WI38 (cell line): ENCODE measurements around the gene VPS11.

Experiments used
- H3K4me3 ChIP-seq: 2 replicates; pipeline ENCODE4 v1.5.1; 2011; ENCODE audit warnings: low read depth, mild to moderate bottlenecking, control low read depth, low read length
- TF ChIP-seq, protein P1 (sequence below): IDR thresholded peaks from 2 replicates; pipeline ENCODE4 v1.5.1; 2012; ENCODE audit warnings: low read depth, mild to moderate bottlenecking, control low read depth, low read length

VPS11 gene

GRCh38 chr11:119120639-119121007, 53.0 kb downstream of the VPS11 start:
- peak overlapping the region; percentile 62 for H3K4me3 ChIP-seq
- TF ChIP-seq, protein P1, sequence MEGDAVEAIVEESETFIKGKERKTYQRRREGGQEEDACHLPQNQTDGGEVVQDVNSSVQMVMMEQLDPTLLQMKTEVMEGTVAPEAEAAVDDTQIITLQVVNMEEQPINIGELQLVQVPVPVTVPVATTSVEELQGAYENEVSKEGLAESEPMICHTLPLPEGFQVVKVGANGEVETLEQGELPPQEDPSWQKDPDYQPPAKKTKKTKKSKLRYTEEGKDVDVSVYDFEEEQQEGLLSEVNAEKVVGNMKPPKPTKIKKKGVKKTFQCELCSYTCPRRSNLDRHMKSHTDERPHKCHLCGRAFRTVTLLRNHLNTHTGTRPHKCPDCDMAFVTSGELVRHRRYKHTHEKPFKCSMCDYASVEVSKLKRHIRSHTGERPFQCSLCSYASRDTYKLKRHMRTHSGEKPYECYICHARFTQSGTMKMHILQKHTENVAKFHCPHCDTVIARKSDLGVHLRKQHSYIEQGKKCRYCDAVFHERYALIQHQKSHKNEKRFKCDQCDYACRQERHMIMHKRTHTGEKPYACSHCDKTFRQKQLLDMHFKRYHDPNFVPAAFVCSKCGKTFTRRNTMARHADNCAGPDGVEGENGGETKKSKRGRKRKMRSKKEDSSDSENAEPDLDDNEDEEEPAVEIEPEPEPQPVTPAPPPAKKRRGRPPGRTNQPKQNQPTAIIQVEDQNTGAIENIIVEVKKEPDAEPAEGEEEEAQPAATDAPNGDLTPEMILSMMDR: no peak

DNA sequence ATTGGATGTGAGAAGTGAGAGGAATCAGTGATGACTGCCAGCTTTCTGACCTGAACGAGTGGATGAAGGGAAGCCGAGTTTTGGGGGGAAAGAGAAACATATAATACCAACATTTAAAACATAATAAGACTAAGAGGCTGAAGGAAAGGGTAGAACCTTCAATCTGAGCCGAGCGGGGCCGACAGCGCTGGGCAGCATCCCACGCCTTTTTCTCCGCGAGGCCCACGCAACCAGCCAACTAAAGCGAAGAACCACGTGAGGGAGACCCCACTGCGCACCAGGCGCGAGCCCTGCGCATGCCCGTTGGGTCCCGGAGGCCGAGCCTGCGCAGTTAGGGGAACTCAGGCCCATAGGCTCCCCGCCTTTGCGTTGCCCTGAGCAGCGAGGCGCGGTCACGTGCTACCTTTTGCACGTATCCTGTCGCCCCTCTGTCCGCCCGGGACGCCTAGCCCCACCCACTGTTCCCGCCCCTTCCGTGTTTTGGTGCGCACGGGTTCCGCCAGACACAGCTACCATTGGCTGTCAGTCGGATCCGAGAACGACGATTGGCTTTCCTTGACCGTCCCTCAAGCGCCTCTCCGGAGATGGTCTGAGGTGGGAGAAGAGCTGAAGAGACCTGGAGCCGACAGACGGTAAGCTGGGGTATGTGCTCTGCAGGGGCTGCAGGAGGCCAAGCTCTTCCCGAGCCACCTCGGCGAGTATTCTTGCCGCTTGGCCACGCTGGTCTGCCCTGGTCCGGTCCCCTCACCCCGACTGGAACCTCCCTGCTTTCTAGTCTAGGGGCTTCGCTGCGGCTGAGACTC, 53.6 kb downstream of the VPS11 start, which contains the start of gene HINFP:
TSS of gene HINFP (plus strand) at position 573 of the 803 bp plus-strand sequence. CDS start 5,365 bp downstream, outside the sequence.
- TF ChIP-seq, protein P1: no peak

DNA sequence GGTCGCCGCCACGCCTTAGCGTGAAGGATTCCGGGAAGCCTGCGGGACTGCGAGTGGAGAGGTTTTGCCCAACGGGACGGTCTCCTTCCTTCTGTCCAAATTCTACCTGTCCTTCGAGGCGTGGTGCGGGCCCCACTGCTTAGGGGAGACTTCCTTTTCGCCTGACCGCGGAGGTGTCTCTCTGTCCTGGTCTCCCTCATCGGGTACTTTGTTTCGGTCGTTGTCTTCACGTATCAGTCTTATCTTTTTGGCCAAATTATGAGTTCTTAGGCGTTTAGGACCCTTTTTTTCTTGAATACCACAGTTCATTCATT, 54.1 kb downstream of the VPS11 start:
- TF ChIP-seq, protein P1: no peak

More for the DNA sequence above, 53.6 kb downstream of the VPS11 start, which contains the start of gene HINFP:
- peak within 1 kb of the TSS; percentile 77 for H3K4me3 ChIP-seq

GRCh38 chr11:119125821-119126220, 58.2 kb downstream of the VPS11 start:
- TF ChIP-seq, protein P1: no peak
- no peak overlapping the region for H3K4me3 ChIP-seq

More for the DNA sequence above, 54.1 kb downstream of the VPS11 start:
- peak overlapping the region; percentile 77 for H3K4me3 ChIP-seq

DNA sequence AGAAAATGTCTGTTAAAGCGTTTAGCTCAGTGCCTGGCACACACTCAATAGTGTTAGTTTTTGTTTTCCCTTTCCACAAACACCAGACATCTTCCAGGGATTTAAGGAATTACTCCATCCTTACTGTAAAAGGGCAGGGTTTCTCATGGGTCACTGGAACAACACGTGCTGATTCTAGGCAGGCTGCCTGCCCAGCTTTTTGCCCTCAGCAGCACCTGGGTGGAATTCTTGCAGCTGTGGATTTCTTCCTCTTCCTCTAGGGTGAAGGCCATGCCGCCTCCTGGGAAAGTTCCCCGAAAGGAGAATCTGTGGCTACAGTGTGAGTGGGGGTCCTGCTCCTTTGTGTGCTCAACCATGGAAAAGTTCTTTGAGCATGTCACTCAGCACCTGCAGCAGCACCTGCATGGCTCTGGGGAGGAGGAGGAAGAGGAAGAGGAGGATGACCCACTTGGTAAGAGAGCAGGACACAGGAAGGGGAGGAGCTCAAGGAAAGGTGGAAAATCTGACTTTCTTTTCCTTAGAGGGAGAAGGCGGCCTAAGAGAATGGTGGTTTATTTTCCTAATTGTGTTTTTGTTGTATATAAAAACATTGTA, 59.2 kb downstream of the VPS11 start:
- TF ChIP-seq, protein P1: no peak

GRCh38 chr11:119130662-119131061, 63.0 kb downstream of the VPS11 start:
- H3K4me3 ChIP-seq: no peak overlapping the region
- TF ChIP-seq, protein P1: no peak

More for the DNA sequence above, 59.2 kb downstream of the VPS11 start:
- no peak overlapping the region for H3K4me3 ChIP-seq
